Measurements from ENCODE around the gene PLA2G4B.

DNA sequence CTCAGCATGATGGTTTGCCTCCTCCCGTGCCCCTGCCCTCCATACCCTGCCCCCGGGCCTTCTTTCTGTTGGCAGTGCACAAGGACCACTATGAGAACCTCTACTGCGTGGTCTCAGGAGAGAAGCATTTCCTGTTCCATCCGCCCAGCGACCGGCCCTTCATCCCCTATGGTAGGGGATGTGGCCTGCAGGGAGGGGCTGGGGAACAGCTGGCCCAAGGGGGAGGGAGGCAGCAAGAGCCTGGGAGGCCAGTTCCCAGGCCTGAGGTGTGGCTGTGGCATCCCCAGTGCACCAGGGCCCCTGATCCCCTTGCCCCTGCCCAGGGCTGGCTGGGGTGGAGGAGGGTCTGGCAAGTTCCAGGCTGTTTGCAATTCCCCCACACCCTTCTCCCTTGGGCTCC lies 2.6 kb upstream of the PLA2G4B start:
- TF ChIP-seq POLR2A (IDR thresholded peaks at IDR 0.05; ENCODE audit: low read length) (no peak), GATA1 (IDR thresholded peaks at IDR 0.05; ENCODE audit: low read depth, low read length) (no peak)

Measured in erythroblast (primary cell).